ENCODE data around the gene NME7. TPM values are rescaled to one million over a fixed set of nuclear protein-coding genes. Genes with fewer than 3 reads are reported as not detected.
"Not testable (repeated sequence)": the region's sequence is repeated elsewhere in the genome, so short reads cannot be mapped to it uniquely, and the experiment has no call there.

The NME7 gene
- polyA plus RNA-seq, 1 experiment = 7.5 TPM

DNA sequence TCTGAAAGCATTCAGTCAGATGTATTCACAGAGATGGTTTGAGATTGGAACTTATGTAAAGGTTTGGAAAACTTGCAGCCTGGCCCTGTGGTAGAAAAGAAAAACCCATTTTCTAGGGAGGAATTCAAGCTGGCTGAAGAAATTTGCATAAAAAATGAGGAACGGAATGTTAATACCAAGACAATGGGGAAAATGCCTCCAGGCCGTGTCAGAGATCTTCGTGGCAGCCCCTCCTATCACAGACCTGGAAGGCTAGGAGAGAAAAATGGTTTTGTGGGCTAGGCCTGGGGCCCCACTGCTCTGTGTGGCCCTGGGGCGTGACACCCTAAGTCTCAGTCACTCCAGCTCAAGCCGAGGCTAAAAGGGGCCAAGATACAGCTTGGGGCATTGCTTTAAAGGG lies 26.7 kb downstream of the NME7 start:
- ChIA-PET CTCF (interaction anchor here (1.2 kb wide), 1 partner anchor 737 kb away, joined by 4 read pairs; no protein-coding TSS in a partner anchor), POLR2A (no interaction called here)
- Histone ChIP-seq H3K4me3 (ENCODE audit: low read depth, low read length) (no peak overlapping the region), H3K36me3 (ENCODE audit: control insufficient read depth, insufficient read depth, low read length) (no peaks in the 10 kb centered on the region), H3K27me3 (ENCODE audit: control insufficient read depth, insufficient read depth, low read length) (no peaks in the 10 kb centered on the region)
- TF ChIP-seq, protein P1, sequence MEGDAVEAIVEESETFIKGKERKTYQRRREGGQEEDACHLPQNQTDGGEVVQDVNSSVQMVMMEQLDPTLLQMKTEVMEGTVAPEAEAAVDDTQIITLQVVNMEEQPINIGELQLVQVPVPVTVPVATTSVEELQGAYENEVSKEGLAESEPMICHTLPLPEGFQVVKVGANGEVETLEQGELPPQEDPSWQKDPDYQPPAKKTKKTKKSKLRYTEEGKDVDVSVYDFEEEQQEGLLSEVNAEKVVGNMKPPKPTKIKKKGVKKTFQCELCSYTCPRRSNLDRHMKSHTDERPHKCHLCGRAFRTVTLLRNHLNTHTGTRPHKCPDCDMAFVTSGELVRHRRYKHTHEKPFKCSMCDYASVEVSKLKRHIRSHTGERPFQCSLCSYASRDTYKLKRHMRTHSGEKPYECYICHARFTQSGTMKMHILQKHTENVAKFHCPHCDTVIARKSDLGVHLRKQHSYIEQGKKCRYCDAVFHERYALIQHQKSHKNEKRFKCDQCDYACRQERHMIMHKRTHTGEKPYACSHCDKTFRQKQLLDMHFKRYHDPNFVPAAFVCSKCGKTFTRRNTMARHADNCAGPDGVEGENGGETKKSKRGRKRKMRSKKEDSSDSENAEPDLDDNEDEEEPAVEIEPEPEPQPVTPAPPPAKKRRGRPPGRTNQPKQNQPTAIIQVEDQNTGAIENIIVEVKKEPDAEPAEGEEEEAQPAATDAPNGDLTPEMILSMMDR (IDR thresholded peaks at IDR 0.05; ENCODE audit: insufficient read depth, low read depth, low read length) = no peak
- DNase-seq (ENCODE audit: low read depth) = no peak

DNA sequence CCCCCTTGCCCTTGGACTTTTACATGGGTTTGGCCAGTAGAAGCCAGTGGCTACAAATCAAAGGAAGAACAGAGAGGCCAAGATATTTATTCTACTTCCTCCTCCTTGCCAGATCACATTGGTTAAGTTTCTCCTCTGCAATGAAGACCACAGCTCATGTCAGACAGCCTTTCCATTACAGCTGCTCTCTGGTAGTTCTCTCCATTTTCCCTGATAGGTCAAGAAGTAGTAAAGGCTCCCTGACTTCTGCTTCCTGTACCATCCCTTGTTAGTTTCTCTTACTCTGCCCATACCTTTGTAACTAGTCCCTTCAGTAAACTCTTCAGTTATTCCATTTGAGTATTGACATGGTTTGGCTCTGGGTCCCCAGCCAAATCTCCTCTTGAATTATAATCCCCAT lies 27.8 kb downstream of the NME7 start:
- Histone ChIP-seq H3K27me3 (ENCODE audit: control insufficient read depth, insufficient read depth, low read length) (no peaks in the 10 kb centered on the region), H3K4me3 (ENCODE audit: low read depth, low read length) (no peak overlapping the region), H3K36me3 (ENCODE audit: control insufficient read depth, insufficient read depth, low read length) (no peaks in the 10 kb centered on the region)
- DNase-seq (ENCODE audit: low read depth) = no peak
- ChIA-PET CTCF (no interaction called here), POLR2A (no interaction called here)
- TF ChIP-seq, protein P1 (IDR thresholded peaks at IDR 0.05; ENCODE audit: insufficient read depth, low read depth, low read length) = no peak

DNA sequence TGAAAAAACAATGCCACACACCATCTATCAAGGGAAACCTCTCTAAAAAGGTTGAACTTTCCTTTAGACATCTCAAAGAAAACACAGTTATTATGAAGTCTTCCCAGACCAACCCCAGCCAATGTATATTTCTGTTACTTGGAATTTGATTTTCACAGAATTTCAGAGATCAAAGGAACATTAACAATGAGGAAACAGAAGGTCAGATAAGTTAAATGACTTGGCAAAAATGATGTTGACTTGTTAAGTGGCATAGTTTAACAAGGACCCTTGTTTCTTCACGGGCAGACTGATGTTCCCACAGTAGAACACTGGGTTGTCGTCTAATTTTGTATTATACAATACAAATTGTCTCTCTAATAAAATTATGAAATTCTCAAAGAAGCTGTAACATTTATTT lies 29.0 kb downstream of the NME7 start:
- no peaks in the 10 kb centered on the region for H3K27me3 ChIP-seq (ENCODE audit: control insufficient read depth, insufficient read depth, low read length)
- no peak for DNase-seq (ENCODE audit: low read depth)
- no peaks in the 10 kb centered on the region for H3K36me3 ChIP-seq (ENCODE audit: control insufficient read depth, insufficient read depth, low read length)
- POLR2A ChIA-PET = no interaction called here
- no peak overlapping the region for H3K4me3 ChIP-seq (ENCODE audit: low read depth, low read length)
- CTCF ChIA-PET = no interaction called here
- TF ChIP-seq, protein P1 (IDR thresholded peaks at IDR 0.05; ENCODE audit: insufficient read depth, low read depth, low read length) = no peak

DNA sequence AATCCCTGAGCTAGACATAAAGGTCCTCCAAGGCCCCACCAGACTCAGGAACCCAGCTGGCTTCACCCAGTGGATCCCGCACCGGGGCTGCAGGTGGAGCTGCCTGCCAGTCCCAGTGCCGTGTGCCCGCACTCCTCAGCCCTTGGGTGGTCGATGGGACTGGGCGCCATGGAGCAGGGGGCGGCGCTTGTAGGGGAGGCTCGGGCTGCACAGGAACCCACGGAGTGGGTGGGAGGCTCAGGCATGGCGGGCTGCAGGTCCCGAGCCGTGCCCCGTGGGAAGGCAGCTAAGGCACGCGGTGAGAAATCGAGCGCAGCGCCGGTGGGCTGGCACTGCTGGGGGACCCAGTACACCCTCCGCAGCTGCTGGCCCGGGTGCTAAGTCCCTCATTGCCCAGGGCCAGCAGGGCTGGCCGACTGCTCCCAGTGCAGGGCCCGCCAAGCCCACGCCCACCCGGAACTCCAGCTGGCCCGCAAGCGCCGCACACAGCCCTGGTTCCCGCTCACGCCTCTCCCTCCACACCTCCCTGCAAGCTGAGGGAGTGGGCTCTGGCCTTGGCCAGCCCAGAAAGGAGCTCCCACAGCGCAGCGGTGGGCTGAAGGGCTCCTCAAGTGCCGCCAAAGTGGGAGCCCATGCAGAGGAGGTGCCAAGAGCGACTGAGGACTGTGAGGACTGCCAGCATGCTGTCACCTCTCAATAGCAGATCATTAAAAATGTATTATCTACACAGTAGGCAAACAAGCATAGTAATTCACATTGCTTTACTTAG lies 30.5 kb downstream of the NME7 start:
- DNase-seq (ENCODE audit: low read depth); H3K27me3 ChIP-seq (ENCODE audit: control insufficient read depth, insufficient read depth, low read length); H3K4me3 ChIP-seq (ENCODE audit: low read depth, low read length); H3K36me3 ChIP-seq (ENCODE audit: control insufficient read depth, insufficient read depth, low read length); CTCF ChIA-PET; POLR2A ChIA-PET: not testable (repeated sequence)

DNA sequence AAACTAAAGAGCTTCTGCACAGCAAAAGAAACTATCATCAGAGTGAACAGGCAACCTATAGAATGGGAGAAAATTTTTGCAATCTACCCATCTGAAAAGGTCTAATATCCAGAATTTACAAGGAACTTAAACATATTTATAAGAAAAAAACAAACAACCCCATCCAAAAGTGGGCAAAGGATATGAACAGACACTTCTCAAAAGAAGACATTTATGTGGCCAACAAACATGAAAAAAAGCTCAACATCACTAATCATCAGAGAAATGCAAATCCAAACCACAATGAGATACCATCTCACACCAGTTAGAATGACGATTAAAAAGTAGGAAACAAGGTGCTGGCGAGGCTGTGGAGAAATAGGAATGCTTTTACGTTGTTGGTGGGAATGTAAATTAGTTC lies 32.9 kb downstream of the NME7 start:
- H3K36me3 ChIP-seq (ENCODE audit: control insufficient read depth, insufficient read depth, low read length); H3K27me3 ChIP-seq (ENCODE audit: control insufficient read depth, insufficient read depth, low read length); POLR2A ChIA-PET; H3K4me3 ChIP-seq (ENCODE audit: low read depth, low read length); DNase-seq (ENCODE audit: low read depth): not testable (repeated sequence)
- CTCF ChIA-PET = interaction anchor here (1.7 kb wide), 1 partner anchor 14 kb away, joined by 3 read pairs; no protein-coding TSS in a partner anchor

DNA sequence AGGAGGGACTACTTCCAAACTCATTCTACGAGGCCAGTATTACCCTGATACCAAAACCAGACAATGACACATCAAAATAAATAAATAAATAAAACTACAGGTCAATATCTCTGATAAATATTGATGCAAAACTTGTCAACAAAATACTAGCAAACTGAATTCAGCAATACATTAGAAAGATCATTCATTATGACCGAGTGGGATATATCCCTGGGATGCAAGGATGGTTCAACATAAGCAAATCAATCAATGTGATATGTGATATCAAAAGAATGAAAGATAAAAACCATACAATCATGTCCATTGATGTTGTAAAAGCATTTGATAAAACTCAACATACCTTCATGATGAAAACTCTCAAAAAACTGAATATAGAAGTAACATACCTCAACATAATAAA lies 36.7 kb downstream of the NME7 start:
- no peaks in the 10 kb centered on the region for H3K27me3 ChIP-seq (ENCODE audit: control insufficient read depth, insufficient read depth, low read length)
- DNase-seq (ENCODE audit: low read depth) = no peak
- TF ChIP-seq, protein P1 (IDR thresholded peaks at IDR 0.05; ENCODE audit: insufficient read depth, low read depth, low read length) = no peak
- ChIA-PET POLR2A (no interaction called here), CTCF (interaction anchor here (0.9 kb wide), 1 partner anchor 988 kb away, joined by 3 read pairs; no protein-coding TSS in a partner anchor)
- no peak overlapping the region for H3K4me3 ChIP-seq (ENCODE audit: low read depth, low read length)
- H3K36me3 ChIP-seq (ENCODE audit: control insufficient read depth, insufficient read depth, low read length) = no peaks in the 10 kb centered on the region
